ENCODE data around the gene KIF1A.
"Not testable (repeated sequence)": the region's sequence is repeated elsewhere in the genome, so short reads cannot be mapped to it uniquely, and the experiment has no call there.

KIF1A gene

GRCh38 chr2:240702640-240703011, 117.4 kb downstream of the KIF1A start:
- DNase-seq (ENCODE audit: low read depth), result no peak

DNA sequence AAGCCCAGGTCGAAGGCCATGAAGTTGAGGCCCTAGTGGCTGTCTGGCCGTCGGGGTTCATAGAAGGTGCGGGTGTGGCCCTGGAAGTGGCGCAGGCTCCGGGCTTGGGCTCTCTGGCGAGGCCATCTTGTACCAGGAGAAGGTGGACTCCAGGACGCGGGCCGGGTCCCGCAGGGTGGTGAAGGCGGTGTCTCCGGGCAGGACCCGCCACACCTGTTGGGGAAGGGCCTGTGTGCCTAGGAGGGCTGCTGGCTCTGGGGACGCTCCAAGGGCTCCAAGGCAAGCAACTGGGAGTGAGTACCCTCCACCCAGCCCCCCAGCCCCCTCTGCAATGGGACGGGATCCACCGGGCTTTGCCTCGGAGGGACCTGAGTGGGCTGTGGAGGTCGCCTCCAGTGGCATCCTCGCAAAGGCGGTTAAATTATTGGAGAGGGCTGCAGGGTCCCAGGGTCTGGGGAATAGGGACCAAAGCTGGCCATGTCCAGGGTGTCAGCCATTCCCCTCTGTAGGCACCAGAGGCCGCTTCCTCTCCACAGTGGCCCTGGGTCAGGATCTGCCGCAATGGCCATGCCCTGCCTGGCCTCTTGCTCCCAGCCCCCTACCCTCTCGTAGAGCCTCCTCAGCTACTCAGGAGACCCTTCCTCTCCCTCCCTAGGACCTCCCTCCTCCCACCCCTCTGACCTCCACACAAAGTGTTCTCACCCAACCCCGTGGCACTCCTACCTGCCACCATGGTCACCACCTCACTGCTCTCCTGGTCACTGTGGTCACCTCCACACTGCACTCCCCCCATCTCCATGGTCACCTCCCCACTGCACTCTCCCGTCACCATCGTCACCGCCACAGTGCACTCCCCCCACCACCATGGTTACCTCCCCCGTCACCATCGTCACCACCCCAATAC, 118.0 kb downstream of the KIF1A start:
- no peak for DNase-seq (ENCODE audit: low read depth)

GRCh38 chr2:240701091-240701735, 118.8 kb downstream of the KIF1A start:
- no peak for DNase-seq (ENCODE audit: low read depth)

DNA sequence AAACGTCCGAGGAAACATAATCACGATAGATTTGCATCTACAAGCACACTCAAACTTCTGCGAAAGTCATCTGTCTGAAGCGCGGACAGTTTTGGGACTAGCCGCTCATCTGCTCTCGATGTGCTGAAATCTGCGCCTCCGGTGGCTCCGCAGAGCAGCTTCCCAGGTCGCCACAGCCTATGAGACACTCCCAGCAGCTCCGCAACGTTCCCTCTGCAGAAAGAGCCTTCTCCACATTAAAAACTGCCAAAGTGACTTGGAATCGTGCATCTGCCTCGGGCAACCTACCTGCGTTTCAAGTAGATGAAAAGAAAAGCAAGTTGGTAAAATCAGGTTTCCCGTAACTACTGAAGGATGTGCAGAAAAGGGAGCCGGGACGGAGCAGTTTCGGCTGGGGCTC, 119.4 kb downstream of the KIF1A start:
- DNase-seq (ENCODE audit: low read depth), result not testable (repeated sequence)

- not testable (repeated sequence) for DNase-seq (ENCODE audit: low read depth)
Observed at GRCh38 chr2:240699835-240700234, 120.2 kb downstream of the KIF1A start.

DNA sequence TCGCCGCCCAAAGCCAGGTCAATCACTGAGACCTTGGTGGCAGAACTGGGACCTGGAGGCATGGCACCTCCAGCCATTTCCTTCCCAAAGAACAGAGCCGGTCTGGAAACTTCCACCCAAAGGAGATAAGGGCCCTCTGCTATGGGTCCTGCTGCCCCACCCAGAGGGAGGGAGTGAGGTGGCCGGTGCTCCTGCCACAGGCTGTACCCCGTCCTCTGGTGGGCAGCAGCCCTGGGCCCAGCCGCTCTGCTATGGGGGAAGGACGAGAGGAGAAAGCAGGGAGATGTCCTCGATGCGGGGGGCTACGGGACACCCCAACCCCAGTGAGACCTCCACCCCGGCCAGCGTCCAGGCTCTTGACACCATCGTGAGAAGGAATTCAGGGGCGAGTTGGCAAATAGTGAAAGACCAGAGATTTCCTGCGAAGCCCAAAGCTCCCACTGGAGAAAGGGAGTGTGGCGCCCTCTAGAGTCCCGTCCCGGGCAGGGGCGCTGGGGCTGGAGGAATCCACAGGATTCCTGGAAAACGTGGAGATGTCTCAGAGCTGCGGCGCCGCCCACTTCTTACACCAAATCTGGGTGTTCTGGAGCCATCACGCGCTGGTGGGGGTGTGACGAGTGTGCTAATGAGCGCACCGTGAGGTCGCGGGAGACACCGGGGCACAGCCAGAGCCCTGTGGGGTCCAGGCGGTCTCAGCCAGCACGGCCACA, 121.0 kb downstream of the KIF1A start:
- not testable (repeated sequence) for DNase-seq (ENCODE audit: low read depth)

GRCh38 chr2:240696469-240696868, 123.5 kb downstream of the KIF1A start:
- not testable (repeated sequence) for DNase-seq (ENCODE audit: low read depth)

GRCh38 chr2:240695593-240695992, 124.4 kb downstream of the KIF1A start:
- DNase-seq (ENCODE audit: low read depth), result not testable (repeated sequence)

DNA sequence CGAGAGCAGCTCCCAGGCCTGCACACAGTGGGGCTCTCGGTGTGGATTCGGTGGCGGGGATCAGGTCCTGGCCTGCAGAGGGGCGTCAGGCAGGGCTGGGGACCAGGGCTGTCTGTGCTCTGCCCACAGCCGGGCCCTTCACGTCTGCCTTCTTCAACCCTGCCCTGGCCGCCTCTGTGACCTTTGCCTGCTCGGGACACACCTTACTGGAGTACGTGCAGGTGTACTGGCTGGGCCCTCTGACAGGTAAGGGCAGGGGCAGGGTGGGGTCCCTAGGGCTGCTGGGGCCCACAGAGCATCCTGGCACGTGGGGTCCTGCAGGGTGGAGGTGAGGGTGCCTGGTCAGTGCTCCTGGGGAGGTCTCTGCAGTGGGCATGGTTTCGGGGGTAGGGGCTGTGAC, 125.7 kb downstream of the KIF1A start:
- DNase-seq (ENCODE audit: low read depth), result not testable (repeated sequence)

GRCh38 chr2:240692583-240693561, 127.1 kb downstream of the KIF1A start:
- DNase-seq (ENCODE audit: low read depth), result not testable (repeated sequence)

GRCh38 chr2:240691631-240692420, 128.2 kb downstream of the KIF1A start, which contains the start of gene AQP12A:
Gene AQP12A, plus strand, starts transcription at chr2:240691866. Its CDS starts 48 bp downstream, at chr2:240691914.
- not testable (repeated sequence) for DNase-seq (ENCODE audit: low read depth)

- not testable (repeated sequence) for DNase-seq (ENCODE audit: low read depth)
Observed at GRCh38 chr2:240691075-240691427, 129.0 kb downstream of the KIF1A start.

DNA sequence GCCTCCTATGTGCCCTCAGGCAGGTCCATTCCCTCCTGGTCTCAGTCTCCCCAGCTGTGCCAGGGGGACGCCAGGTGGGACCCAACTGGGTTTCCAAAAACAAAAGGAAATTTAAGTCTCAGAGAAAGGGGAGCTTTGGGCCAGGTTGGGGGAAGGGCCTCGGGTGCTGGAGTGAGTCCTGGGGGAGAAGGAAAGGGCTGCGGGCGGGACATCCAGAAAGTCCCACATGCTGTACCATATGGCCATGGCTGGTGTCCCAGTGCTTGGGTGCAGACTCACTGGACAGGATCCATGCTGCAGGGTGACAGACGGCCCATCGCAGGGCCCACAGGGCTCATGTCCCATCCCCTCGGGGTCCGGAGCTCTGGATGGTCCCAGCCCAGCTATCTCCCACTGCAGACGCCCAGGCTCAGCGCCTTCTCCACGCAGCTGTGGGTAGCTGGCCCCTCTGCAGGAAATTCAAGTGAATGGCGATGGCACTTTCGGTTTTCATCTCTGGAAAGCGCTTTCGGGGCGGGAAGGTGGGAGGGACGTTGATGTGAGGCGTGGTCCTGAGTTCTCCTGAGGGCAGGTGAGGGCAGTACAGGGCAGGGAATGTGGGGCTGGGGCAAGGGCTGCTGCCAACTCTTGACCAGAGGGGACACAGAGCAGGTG, 129.5 kb downstream of the KIF1A start:
- DNase-seq (ENCODE audit: low read depth), result not testable (repeated sequence)

GRCh38 chr2:240689975-240690374, 130.0 kb downstream of the KIF1A start:
- DNase-seq (ENCODE audit: low read depth), result no peak

DNA sequence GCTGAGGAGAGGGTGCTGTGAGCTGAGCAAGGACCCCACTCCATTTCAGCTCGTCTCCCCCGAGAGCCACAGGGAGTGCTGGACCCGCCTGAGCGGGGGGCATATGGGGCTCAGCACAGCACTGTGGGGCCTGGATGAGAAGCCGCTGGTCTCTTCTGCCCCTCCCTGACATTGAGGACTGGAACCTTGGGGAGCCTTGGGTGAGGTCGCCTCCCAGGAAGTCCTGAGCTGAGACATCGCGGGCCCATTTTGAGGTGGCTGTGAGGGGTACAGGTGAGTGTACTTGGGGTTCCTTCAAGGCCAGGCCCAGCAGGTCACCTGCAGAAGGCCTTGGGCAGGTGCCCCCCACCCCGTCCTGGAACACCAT, 131.5 kb downstream of the KIF1A start:
- no peak for DNase-seq (ENCODE audit: low read depth)

GRCh38 chr2:240687741-240688552, 132.1 kb downstream of the KIF1A start:
- DNase-seq (ENCODE audit: low read depth), result no peak

GRCh38 chr2:240687045-240687740, 132.8 kb downstream of the KIF1A start:
- no peak for DNase-seq (ENCODE audit: low read depth)

DNA sequence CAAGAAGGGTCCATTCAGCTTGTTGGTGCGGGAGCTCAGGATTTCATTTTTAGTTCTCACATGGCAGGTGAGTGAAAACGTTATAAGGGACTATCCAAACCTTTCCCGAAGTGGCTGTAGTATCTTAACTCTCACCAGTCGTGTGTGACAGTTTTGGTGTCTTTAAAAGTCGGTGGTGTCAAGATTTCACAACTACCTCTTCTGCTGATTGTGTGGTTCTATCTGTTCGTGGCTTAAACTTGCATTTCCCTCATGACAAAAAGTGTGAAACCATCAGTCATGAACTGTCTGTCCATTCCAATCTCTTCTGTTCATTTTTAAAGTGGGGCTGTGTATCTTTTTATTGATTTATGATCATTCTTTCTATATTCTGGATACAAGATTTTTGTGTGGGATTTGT, 133.6 kb downstream of the KIF1A start:
- DNase-seq (ENCODE audit: low read depth), result no peak

Measured in T-helper 22 cell (primary cell).